Astrocyte (in vitro differentiated cells and primary cell): ENCODE data around the gene DPF3.

Source experiments
- EZH2 ChIP-seq: IDR thresholded peaks from 2 replicates; pipeline ENCODE4 v1.6.1; 2012; ENCODE audit warnings: mild to moderate bottlenecking, low read length, inconsistent platforms; ENCODE audit not compliant: insufficient read depth
- TF ChIP-seq, protein P1 (sequence below): IDR thresholded peaks from 2 replicates; pipeline ENCODE4 v1.5.1; 2011; ENCODE audit warnings: low read depth, mild to moderate bottlenecking, inconsistent platforms, low read length, moderate library complexity; ENCODE audit not compliant: insufficient read depth

DNA sequence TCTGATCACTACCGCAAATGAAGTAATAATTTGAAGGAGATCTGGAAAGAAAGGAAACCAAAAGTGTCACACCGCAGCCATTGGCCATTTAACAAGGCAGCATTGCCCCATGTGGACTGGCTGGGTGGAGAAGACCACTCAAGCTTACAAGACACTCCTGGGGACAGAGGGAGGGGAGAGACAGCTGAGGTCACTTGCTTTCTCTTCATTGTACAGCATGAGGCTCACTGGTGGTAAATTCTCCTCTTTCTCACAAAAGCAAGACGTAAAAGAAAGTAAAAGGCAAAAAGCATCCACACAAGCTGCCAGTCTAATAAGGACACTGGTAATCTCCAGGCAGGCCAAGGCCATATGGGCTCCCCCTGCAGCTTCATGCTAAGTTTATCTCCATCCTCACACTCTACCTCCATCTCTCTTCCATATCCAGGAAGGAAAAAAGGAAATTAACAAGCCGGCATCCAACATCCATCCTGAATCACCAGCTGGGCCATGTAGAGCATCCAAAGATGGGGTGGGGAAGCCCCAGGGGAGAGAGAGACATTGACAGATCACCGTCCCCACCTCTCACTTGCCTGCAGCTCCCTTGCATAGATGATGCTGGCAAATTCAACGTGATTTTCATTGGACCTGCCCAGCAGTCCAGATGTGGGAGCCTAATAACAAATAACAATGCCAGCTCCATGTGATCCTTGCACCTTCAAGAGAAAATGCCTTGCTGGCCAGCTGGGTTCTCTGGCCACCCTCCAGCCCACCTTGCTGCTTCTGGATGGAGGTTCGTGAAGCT, 100.6 kb downstream of the DPF3 start:
- TF ChIP-seq, protein P1, sequence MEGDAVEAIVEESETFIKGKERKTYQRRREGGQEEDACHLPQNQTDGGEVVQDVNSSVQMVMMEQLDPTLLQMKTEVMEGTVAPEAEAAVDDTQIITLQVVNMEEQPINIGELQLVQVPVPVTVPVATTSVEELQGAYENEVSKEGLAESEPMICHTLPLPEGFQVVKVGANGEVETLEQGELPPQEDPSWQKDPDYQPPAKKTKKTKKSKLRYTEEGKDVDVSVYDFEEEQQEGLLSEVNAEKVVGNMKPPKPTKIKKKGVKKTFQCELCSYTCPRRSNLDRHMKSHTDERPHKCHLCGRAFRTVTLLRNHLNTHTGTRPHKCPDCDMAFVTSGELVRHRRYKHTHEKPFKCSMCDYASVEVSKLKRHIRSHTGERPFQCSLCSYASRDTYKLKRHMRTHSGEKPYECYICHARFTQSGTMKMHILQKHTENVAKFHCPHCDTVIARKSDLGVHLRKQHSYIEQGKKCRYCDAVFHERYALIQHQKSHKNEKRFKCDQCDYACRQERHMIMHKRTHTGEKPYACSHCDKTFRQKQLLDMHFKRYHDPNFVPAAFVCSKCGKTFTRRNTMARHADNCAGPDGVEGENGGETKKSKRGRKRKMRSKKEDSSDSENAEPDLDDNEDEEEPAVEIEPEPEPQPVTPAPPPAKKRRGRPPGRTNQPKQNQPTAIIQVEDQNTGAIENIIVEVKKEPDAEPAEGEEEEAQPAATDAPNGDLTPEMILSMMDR, result no peak
- no peak for TF ChIP-seq EZH2
